Fibroblast of lung (primary cell): ENCODE results near the gene OGFR.

Experiments
- EZH2 ChIP-seq: IDR thresholded peaks from 2 replicates; pipeline ENCODE4 v1.5.1; 2012; ENCODE audit warnings: low read length, control low read depth, mild to moderate bottlenecking; ENCODE audit errors: missing control alignments
- TF ChIP-seq, protein P1 (sequence below), 2 donors: IDR thresholded peaks in 1 of 2; conservative IDR thresholded peaks in 1 of 2; 1 replicate in 1 of 2; 2 replicates in 1 of 2; pipeline ENCODE4 v1.5.1; 2011 to 2012; ENCODE audit warnings: low read length in 2 of 2, control low read depth in 1 of 2, inconsistent platforms in 1 of 2, low read depth in 1 of 2, mild to moderate bottlenecking in 1 of 2

DNA sequence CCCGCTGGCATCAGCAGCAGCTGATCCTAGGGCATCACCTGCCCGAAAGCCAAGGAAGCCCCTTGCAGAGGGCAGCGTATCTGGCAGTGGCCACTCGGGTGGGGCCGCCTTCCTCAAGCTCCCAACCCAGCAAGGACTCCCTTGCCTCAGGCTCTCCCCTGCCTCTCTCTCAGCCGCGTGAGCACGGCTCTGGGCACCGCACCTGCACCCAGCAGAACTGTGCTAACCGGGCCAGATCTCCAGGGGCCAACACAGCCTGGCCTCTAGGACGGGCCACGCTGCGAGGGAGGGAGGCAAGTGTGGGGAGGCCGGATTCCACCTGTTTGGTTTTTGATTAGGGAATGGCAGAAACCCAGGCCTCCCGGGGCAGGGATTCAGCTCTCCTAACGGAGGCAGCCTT lies 20.1 kb upstream of the OGFR start:
- TF ChIP-seq, protein P1, sequence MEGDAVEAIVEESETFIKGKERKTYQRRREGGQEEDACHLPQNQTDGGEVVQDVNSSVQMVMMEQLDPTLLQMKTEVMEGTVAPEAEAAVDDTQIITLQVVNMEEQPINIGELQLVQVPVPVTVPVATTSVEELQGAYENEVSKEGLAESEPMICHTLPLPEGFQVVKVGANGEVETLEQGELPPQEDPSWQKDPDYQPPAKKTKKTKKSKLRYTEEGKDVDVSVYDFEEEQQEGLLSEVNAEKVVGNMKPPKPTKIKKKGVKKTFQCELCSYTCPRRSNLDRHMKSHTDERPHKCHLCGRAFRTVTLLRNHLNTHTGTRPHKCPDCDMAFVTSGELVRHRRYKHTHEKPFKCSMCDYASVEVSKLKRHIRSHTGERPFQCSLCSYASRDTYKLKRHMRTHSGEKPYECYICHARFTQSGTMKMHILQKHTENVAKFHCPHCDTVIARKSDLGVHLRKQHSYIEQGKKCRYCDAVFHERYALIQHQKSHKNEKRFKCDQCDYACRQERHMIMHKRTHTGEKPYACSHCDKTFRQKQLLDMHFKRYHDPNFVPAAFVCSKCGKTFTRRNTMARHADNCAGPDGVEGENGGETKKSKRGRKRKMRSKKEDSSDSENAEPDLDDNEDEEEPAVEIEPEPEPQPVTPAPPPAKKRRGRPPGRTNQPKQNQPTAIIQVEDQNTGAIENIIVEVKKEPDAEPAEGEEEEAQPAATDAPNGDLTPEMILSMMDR (conservative IDR thresholded peaks at IDR 0.05 in 1 of 2, IDR thresholded peaks at IDR 0.05 in 1 of 2; ENCODE audit: low read depth in 1 of 2, low read length in 2 of 2), result no peak
- no peak for TF ChIP-seq EZH2
